ENCODE results near the gene PCYT2.

- TF ChIP-seq EP300 (IDR thresholded peaks at IDR 0.05; ENCODE audit: borderline replicate concordance) (no peak), EGR1 (IDR thresholded peaks at IDR 0.05) (no peak), RAD21 (IDR thresholded peaks at IDR 0.05; ENCODE audit: low read depth) (no peak), TCF12 (IDR thresholded peaks at IDR 0.05; ENCODE audit: low read depth) (no peak), CREB1 (IDR thresholded peaks at IDR 0.05; ENCODE audit: low read depth) (no peak), CEBPB (IDR thresholded peaks at IDR 0.05) (no peak), MAX (IDR thresholded peaks at IDR 0.05) (no peak), TAF1 (IDR thresholded peaks at IDR 0.05; ENCODE audit: low read depth) (no peak), FOXM1 (IDR thresholded peaks at IDR 0.05; ENCODE audit: borderline replicate concordance, low read depth) (no peak), YY1 (IDR thresholded peaks at IDR 0.05; ENCODE audit: low read depth) (no peak), ZBTB7A (IDR thresholded peaks at IDR 0.05; ENCODE audit: low read depth) (no peak)
- TF ChIP-seq, protein P1, sequence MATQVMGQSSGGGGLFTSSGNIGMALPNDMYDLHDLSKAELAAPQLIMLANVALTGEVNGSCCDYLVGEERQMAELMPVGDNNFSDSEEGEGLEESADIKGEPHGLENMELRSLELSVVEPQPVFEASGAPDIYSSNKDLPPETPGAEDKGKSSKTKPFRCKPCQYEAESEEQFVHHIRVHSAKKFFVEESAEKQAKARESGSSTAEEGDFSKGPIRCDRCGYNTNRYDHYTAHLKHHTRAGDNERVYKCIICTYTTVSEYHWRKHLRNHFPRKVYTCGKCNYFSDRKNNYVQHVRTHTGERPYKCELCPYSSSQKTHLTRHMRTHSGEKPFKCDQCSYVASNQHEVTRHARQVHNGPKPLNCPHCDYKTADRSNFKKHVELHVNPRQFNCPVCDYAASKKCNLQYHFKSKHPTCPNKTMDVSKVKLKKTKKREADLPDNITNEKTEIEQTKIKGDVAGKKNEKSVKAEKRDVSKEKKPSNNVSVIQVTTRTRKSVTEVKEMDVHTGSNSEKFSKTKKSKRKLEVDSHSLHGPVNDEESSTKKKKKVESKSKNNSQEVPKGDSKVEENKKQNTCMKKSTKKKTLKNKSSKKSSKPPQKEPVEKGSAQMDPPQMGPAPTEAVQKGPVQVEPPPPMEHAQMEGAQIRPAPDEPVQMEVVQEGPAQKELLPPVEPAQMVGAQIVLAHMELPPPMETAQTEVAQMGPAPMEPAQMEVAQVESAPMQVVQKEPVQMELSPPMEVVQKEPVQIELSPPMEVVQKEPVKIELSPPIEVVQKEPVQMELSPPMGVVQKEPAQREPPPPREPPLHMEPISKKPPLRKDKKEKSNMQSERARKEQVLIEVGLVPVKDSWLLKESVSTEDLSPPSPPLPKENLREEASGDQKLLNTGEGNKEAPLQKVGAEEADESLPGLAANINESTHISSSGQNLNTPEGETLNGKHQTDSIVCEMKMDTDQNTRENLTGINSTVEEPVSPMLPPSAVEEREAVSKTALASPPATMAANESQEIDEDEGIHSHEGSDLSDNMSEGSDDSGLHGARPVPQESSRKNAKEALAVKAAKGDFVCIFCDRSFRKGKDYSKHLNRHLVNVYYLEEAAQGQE (IDR thresholded peaks at IDR 0.05; ENCODE audit: low read depth) = no peak
Measured at GRCh38 chr17:81941484-81942166, 30.4 kb upstream of the PCYT2 start.

Data from Ishikawa (cell line).